Liver (tissue), 3 donors: ENCODE measurements around the gene SLC34A3.

Experiments used
- CTCF ChIP-seq: fragments of 150-350 bp; IDR thresholded peaks from 2 replicates; pipeline ENCODE4 v1.5.1; 2017; ENCODE audit warnings: improper control_type of control experiment, low read depth, low read length; ENCODE audit not compliant: missing input control
- JUND ChIP-seq, 2 donors: IDR thresholded peaks; 2 replicates each; pipeline ENCODE4 v1.6.1; 2016; ENCODE audit warnings: antibody characterized with exemption in 2 of 2
- RAD21 ChIP-seq, 2 donors: IDR thresholded peaks; 2 replicates each; pipeline ENCODE4 v1.6.1; 2016; ENCODE audit warnings: antibody characterized with exemption in 2 of 2, mild to moderate bottlenecking in 2 of 2
- donor health status: healthy.
- donor health status: healthy.

- TF ChIP-seq CTCF (no peak), RAD21 (IDR thresholded peaks at IDR 0.05) (peak in 1 of 2 donors; percentile 17), JUND (IDR thresholded peaks at IDR 0.05) (no peak)
These were observed 38.6 kb downstream of the SLC34A3 start for GRCh38 chr9:137269231-137269772.
